Rectal smooth muscle tissue (tissue), 1 donor: ENCODE results near the gene CDH13.

Source experiments
- H3K27ac ChIP-seq: one replicate; pipeline ENCODE4 v1.7.0; 2013; ENCODE audit warnings: low read depth, low read length, inconsistent platforms
- H3K27me3 ChIP-seq: one replicate; pipeline ENCODE4 v1.7.0; 2013; ENCODE audit warnings: low read length; ENCODE audit not compliant: control insufficient read depth, insufficient read depth
- H3K36me3 ChIP-seq: one replicate; pipeline ENCODE4 v1.7.0; 2013; ENCODE audit warnings: low read length; ENCODE audit not compliant: control insufficient read depth, insufficient read depth
- H3K4me1 ChIP-seq: one replicate; pipeline ENCODE4 v1.7.0; 2013; ENCODE audit warnings: low read length; ENCODE audit not compliant: control insufficient read depth, insufficient read depth
- H3K4me3 ChIP-seq: one replicate; pipeline ENCODE4 v1.7.0; 2013; ENCODE audit warnings: low read length
- H3K9ac ChIP-seq: one replicate; pipeline ENCODE4 v1.7.0; 2013; ENCODE audit warnings: low read length

The CDH13 gene

DNA sequence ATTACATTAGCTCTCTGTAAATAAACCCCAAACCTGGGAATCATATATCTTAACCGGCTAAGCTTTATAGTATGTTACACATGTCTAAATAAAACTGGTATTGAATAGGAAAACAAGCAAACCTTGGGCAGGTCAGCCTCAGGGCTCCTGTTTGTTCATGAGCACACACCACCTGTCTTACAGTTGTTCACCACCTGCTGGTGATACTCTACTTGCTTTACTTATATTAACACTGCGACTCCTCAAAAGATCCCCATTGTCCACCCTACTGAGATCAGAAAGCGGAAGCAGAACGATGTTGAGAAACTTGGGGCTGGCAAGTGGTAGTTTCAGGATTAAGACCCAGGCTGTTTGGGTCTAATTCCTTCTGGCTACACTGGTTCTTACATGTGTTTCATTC is 16.4 kb downstream of the CDH13 start:
- Histone ChIP-seq H3K4me3 (no peak overlapping the region), H3K9ac (no peak overlapping the region), H3K4me1 (no peaks in the 10 kb centered on the region), H3K27ac (no peak overlapping the region), H3K36me3 (no peaks in the 10 kb centered on the region), H3K27me3 (no peaks in the 10 kb centered on the region)

DNA sequence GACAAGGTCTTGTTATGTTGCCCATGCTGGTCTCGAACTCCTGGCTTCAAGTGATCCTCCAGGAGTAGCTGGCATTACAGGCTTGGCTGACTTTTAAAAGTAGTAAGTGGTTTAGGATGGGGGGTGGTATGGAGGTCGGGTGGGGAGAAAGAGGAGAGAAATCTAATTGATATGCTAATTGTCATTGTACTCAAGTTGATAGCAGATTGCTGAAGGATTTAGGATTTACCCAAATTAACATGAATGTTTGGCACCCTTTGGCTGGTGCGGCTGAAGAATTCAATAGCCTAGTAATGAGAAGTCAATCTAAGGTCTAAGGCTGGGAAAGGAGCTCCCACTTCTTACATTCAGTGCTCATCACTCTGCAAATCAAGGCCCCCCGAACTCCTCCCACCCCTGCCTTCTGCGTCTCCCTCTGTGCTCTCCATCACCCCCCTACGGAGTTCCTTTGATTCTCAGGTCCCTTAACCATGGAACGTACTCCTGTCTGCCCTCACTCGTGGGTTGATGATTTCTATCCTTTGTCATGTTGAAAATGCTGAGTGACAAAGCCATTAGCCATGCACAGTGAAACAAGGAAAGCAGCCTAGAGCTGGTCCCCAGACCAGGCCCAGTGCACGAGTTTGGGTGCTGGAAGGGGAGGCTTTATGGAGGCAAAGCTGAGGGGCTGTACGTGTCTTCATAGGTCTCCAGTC is 17.3 kb downstream of the CDH13 start:
- H3K9ac ChIP-seq: no peak overlapping the region
- H3K27ac ChIP-seq: no peak overlapping the region
- no peaks in the 10 kb centered on the region for H3K27me3 ChIP-seq
- no peaks in the 10 kb centered on the region for H3K4me1 ChIP-seq
- no peaks in the 10 kb centered on the region for H3K36me3 ChIP-seq
- no peak overlapping the region for H3K4me3 ChIP-seq

DNA sequence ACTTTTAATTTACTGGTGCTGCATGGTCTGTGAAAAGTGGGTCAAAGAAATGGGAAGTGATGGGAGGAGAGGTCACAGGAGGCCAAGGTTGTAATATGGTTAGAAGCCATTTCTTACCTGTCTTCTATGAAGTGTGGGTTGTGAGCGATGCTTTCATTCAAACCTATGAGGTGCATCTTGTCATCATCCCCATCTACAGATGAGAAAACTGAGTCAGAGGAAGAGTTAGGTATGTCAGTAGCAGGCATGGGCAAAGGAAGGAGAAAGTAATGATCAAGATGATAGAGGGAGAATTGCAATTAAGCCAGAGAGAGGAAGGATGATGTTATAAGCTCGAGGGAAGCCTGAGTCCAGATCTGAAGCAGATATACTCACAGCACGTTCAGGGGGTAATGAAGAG is 19.7 kb downstream of the CDH13 start:
- Histone ChIP-seq H3K4me3 (no peak overlapping the region), H3K9ac (no peak overlapping the region), H3K36me3 (no peaks in the 10 kb centered on the region), H3K27me3 (no peaks in the 10 kb centered on the region), H3K27ac (no peak overlapping the region), H3K4me1 (no peaks in the 10 kb centered on the region)

DNA sequence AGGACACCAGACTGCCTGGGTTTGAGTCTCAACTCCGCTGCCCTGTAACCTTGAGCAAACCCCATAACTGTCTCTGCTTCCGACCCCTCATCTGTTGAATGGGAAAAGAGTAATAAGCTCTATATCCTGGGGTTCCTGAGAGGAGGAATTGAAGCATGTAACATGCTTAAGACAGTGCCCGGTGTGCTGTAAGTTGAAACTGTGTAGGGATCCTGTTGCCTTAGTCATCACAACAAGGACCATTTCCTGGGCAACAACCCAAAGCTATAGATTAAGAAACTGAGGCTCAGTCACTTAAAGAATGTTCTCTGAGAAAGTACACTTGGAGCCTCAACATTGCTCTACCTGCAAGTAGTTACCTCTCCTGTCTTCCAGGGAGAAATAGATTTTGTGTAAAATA is 23.0 kb downstream of the CDH13 start:
- Histone ChIP-seq H3K36me3 (no peaks in the 10 kb centered on the region), H3K27ac (no peak overlapping the region), H3K4me3 (no peak overlapping the region), H3K9ac (no peak overlapping the region), H3K4me1 (no peaks in the 10 kb centered on the region), H3K27me3 (no peaks in the 10 kb centered on the region)

DNA sequence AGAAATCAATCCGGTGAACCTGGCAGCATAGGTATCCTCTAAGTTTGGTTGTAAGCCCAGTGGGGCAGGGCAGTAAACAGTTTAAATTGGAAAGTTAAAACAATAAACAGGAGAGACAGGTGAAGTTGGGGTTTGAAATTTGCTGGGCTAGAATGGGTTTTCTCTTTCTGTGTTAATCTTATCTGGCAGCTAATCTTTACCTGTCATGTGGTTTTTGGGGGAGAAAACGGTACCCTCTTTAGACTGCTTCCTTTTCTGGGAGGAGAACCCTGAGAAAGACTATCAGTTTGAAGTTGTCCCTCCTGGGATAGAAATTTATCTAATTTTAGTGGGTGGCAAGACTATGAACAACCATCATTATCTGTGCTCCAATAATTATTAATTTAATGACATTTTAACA is 24.0 kb downstream of the CDH13 start:
- Histone ChIP-seq H3K4me3 (no peak overlapping the region), H3K27me3 (no peaks in the 10 kb centered on the region), H3K27ac (no peak overlapping the region), H3K9ac (no peak overlapping the region), H3K4me1 (no peaks in the 10 kb centered on the region), H3K36me3 (no peaks in the 10 kb centered on the region)

DNA sequence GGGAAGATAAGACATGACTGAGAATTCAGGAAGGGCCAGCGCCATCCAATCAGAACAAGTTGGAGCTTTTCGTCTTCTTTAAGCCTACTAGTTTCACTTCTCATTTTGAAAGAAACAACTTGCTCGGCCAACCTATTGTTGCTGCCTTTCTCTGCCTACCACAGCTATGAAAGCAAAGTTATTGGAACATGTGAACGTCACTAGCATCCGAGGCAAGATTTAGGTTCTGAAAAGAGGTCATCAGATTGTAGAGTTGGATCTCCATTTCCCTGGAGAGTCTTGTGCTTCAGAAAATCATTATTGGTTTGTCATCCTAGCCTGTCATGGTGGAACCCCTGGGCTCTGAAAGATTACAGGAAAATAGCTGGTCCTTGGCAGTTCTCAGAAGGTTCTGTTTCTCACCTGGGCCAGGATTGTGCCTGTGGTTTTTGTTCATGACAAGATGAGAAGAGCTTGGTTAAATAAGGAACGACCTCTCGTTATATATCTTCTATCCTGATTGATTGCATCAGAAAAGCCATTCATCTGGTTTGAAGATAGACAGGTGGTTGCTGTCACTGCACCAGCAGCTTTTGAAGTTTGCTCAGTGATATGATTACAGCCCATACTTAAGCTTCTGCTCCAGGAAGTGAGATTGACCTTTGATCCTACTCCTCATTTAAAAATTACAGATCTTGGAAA is 25.3 kb downstream of the CDH13 start:
- Histone ChIP-seq H3K4me1 (no peaks in the 10 kb centered on the region), H3K27ac (no peak overlapping the region), H3K9ac (no peak overlapping the region), H3K36me3 (no peaks in the 10 kb centered on the region), H3K4me3 (no peak overlapping the region), H3K27me3 (no peaks in the 10 kb centered on the region)

DNA sequence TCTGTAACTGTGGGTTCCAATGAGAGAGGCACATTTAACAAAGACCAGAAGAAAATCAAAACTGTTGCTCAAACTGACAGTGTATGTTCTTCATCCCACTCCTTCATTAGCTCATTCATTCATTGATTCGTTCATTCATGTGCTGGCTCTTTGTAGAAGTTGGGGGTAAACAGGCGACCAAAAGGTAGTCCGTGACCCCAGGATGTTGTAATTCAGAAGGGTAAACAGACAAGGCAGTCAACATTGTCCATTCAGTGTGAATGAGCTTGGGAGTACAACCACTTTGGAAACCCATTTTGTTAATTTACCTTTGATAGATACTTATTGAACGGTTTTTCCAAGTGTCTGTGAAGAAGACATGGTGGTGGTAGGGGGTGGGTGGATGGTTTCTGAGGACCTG is 26.1 kb downstream of the CDH13 start:
- no peak overlapping the region for H3K4me3 ChIP-seq
- H3K36me3 ChIP-seq: no peaks in the 10 kb centered on the region
- no peak overlapping the region for H3K9ac ChIP-seq
- H3K27me3 ChIP-seq: no peaks in the 10 kb centered on the region
- H3K4me1 ChIP-seq: no peaks in the 10 kb centered on the region
- H3K27ac ChIP-seq: no peak overlapping the region

DNA sequence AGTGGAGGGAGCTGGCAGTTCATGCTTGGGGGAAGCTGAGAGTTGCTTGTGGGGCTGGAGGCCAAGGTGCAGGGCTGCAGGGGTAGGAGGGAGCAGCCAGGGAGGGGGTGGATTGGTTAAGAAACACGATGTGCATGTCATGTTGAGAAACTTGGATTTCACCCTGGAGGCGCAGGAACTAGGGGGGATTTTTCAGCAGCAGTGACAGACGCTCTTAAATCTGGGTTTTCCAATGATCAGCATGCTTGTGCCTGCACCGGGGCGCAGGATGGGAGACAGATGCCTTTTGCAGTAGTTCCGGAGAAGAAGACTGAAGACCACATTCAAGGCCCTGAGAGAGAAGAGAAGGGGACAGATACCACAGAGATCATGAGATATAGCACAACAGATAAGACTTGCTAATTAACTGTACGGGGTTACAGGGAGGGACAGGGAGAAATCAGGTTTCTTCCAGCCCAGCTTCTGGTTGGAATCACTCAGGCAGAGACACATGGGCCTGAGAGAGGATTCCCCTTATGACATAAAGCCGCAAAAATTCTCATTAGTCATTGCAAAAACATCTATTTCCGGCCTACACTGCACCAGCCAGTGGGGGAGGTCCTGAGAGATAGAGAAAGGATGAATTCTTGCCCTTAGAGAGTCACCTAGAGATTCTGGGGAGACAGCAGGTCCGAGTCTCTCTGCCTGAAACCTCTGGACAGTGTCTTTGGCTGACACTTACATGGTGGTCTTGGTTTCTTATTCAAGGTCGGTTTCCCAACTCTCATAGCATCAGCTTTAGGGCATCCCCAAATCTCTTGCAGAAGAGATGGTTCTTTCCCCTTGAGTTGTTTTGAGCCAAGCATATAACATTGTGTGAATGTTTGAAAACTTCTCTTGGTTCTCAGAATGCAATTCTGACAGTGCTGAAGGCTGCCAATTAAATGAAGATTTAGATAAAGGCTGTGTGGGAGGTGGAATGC is 27.1 kb downstream of the CDH13 start:
- Histone ChIP-seq H3K36me3 (no peaks in the 10 kb centered on the region), H3K27me3 (no peaks in the 10 kb centered on the region), H3K27ac (no peak overlapping the region), H3K4me1 (no peaks in the 10 kb centered on the region), H3K4me3 (no peak overlapping the region), H3K9ac (no peak overlapping the region)

DNA sequence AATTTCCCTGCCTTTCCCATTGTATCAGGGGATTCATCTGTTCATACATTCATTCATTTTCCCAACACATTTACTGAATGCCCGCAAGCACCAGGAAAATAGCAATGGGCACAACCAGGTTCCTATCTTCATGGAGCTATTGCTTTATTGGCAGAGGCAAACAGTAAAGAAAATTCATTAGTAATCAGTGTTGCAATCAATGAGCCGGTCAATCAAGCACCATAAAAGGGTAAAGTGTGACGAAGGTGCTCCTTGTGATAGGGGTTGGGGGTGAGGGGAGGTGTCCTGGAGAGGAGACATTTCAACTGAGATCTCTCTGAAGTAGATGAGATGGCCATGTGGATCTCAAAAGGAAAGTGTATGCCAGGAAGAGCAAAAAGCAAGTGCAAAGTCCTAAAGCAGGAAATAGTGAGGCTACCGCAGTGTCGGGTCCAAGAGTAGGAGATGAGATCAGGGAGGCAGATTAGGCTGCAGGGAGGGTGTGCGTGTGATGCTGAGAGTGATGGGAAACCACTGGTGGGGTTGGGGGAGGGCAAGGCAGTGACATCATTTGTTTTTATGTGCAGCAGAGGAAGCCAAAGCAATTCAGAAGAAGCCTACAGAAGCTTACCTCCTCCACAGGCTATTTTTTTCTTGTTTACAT is 28.4 kb downstream of the CDH13 start:
- Histone ChIP-seq H3K4me1 (no peaks in the 10 kb centered on the region), H3K27me3 (no peaks in the 10 kb centered on the region), H3K9ac (no peak overlapping the region), H3K27ac (no peak overlapping the region), H3K4me3 (no peak overlapping the region), H3K36me3 (no peaks in the 10 kb centered on the region)

DNA sequence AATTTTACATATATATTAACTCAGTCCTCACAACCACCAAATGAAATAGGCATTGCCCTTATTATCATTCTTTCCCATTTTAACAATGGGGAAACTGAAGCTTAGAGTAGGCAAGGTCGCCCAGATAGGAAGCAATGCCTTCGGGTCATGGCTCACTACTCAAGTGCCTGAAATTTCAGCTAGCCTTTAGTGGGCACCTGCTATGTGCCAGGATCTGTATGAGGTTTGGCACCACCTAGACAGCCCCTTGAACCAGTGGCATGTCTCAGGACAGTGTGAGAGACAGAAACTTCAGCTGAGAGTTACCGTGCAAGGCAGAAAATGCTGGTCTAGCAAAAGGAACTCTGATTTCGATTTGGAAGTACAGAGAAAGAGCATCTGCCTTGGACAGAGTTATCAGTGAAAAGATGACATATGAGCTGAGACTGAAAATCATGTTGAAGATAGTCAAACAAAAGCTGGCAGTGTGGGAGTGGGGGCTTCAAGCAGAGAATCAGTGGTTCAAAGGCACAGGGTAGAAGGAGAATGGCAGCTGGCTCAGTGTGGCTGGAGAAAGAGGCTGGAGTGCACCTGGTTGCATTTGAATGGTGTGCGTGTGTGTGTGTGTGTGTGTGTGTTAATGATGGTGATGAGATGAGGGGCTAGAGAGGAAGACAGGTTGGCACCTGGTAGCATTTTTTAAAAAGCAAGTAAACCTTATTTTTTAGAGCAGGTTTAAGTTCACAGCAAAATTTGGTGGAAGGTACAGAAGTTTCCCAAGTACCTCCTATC is 29.1 kb downstream of the CDH13 start:
- H3K27ac ChIP-seq: no peak overlapping the region
- no peaks in the 10 kb centered on the region for H3K27me3 ChIP-seq
- H3K4me3 ChIP-seq: no peak overlapping the region

DNA sequence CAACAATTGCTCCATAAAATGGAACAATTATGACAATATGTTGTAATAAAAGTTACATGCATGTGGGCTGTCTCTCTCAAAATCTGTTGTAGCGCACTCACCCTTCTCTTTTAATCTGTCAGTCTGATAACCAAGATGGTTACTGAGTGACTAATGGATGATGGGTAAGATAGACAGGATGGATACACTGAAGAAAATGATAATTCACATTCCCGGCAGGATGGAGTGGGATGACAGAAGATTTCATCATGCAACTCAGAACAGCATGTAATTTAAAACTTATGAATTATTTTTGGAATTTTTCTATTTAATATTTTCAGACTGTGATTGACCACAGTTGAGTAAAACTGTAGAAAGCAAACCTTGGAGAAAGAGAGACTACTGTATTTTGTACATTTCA is 30.5 kb downstream of the CDH13 start:
- Histone ChIP-seq H3K27me3 (no peaks in the 10 kb centered on the region), H3K4me1 (no peaks in the 10 kb centered on the region), H3K9ac (no peak overlapping the region), H3K36me3 (no peaks in the 10 kb centered on the region), H3K4me3 (no peak overlapping the region), H3K27ac (no peak overlapping the region)

More for the DNA sequence above, 29.1 kb downstream of the CDH13 start:
- no peaks in the 10 kb centered on the region for H3K36me3 ChIP-seq
- no peaks in the 10 kb centered on the region for H3K4me1 ChIP-seq
- no peak overlapping the region for H3K9ac ChIP-seq
